ENCODE data around the gene PDE4D. TPM values are rescaled to one million over a fixed set of nuclear protein-coding genes. Genes with fewer than 3 reads are reported as not detected.

Gene PDE4D
- total and polyA plus RNA-seq, 2 donors (not counting 3 experiments of a cell fraction or from before 2014, with no cell fraction given): 34.5 to 51.2 TPM

- Histone ChIP-seq H3K9me1 (replicated peaks; ENCODE audit: control insufficient read depth, extremely low read depth, insufficient read depth, low read length) (no peaks in the 10 kb centered on the region), H2AFZ (ENCODE audit: low read depth, low read length) (no peak overlapping the region), H3K4me1 (ENCODE audit: control insufficient read depth, extremely low read depth, insufficient read depth, low read length) (no peaks in the 10 kb centered on the region), H3K9me3 (replicated peaks; ENCODE audit: control insufficient read depth, insufficient read depth, low read length) (no peaks in the 10 kb centered on the region), H3K27ac (ENCODE audit: insufficient read depth, low read depth, low read length) (no peak overlapping the region), H3K4me2 (ENCODE audit: insufficient read depth, low read length) (no peak overlapping the region), H4K20me1 (replicated peaks; ENCODE audit: control insufficient read depth, extremely low read depth, insufficient read depth, low read length) (no peaks in the 10 kb centered on the region), H3K79me2 (ENCODE audit: control insufficient read depth, insufficient read depth, low read length) (no peaks in the 10 kb centered on the region), H3K9ac (replicated peaks; ENCODE audit: extremely low read depth, insufficient read depth, low read length) (no peak overlapping the region), H3K27me3 (ENCODE audit: control insufficient read depth in 2 of 2, insufficient read depth in 2 of 2, low read length in 2 of 2) (no peaks in the 10 kb centered on the region), H3K36me3 (ENCODE audit: control insufficient read depth in 2 of 2, extremely low read depth in 1 of 2, insufficient read depth in 2 of 2, low read length in 2 of 2) (no peaks in the 10 kb centered on the region), H3K4me3 (replicated peaks in 1 of 3; ENCODE audit: insufficient read depth in 1 of 3, low read depth in 1 of 3, low read length in 3 of 3) (no peak overlapping the region)
- POLR2A ChIA-PET: no interaction called here
- intact Hi-C loops (cut with micrococcal nuclease) (no loop called here), dilution Hi-C loops (cut with MboI; ENCODE audit: extremely low pct_ligation_motif_present, low sequenced_read_pairs) (no loop called here)
- no TSS peak for BruUV-seq (replicated peaks)
- no peak for TF ChIP-seq MAX (IDR thresholded peaks at IDR 0.05; ENCODE audit: insufficient read depth, insufficient read length)
- TF ChIP-seq JUN (IDR thresholded peaks at IDR 0.05; ENCODE audit: borderline replicate concordance, insufficient read depth, insufficient read length, low read depth): no peak
- TF ChIP-seq, protein P1, sequence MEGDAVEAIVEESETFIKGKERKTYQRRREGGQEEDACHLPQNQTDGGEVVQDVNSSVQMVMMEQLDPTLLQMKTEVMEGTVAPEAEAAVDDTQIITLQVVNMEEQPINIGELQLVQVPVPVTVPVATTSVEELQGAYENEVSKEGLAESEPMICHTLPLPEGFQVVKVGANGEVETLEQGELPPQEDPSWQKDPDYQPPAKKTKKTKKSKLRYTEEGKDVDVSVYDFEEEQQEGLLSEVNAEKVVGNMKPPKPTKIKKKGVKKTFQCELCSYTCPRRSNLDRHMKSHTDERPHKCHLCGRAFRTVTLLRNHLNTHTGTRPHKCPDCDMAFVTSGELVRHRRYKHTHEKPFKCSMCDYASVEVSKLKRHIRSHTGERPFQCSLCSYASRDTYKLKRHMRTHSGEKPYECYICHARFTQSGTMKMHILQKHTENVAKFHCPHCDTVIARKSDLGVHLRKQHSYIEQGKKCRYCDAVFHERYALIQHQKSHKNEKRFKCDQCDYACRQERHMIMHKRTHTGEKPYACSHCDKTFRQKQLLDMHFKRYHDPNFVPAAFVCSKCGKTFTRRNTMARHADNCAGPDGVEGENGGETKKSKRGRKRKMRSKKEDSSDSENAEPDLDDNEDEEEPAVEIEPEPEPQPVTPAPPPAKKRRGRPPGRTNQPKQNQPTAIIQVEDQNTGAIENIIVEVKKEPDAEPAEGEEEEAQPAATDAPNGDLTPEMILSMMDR (IDR thresholded peaks at IDR 0.05; ENCODE audit: extremely low read depth in 1 of 2, insufficient read depth in 1 of 2, low read depth in 1 of 2, low read length in 2 of 2): no peak
- no peak for TF ChIP-seq POLR2A (IDR thresholded peaks at IDR 0.05; ENCODE audit: low read depth, low read length)
- TF ChIP-seq EZH2 (IDR thresholded peaks at IDR 0.05; ENCODE audit: borderline replicate concordance, low read depth, low read length, severe bottlenecking): no peak
- no peak for FAIRE-seq
- CTCF ChIA-PET: no interaction called here
- DNase-seq (ENCODE audit: low read depth, low spot score): no peak
Observed at GRCh38 chr5:59097712-59098111, 795.8 kb downstream of the PDE4D start.

GRCh38 chr5:59097116-59097515, 796.4 kb downstream of the PDE4D start:
- Histone ChIP-seq H2AFZ (ENCODE audit: low read depth, low read length) (no peak overlapping the region), H3K27ac (ENCODE audit: insufficient read depth, low read depth, low read length) (no peak overlapping the region), H3K36me3 (ENCODE audit: control insufficient read depth in 2 of 2, extremely low read depth in 1 of 2, insufficient read depth in 2 of 2, low read length in 2 of 2) (no peaks in the 10 kb centered on the region), H3K27me3 (ENCODE audit: control insufficient read depth in 2 of 2, insufficient read depth in 2 of 2, low read length in 2 of 2) (no peaks in the 10 kb centered on the region), H3K9me3 (replicated peaks; ENCODE audit: control insufficient read depth, insufficient read depth, low read length) (no peaks in the 10 kb centered on the region), H3K79me2 (ENCODE audit: control insufficient read depth, insufficient read depth, low read length) (no peaks in the 10 kb centered on the region), H3K4me1 (ENCODE audit: control insufficient read depth, extremely low read depth, insufficient read depth, low read length) (no peaks in the 10 kb centered on the region), H3K9ac (replicated peaks; ENCODE audit: extremely low read depth, insufficient read depth, low read length) (no peak overlapping the region), H3K4me3 (replicated peaks in 1 of 3; ENCODE audit: insufficient read depth in 1 of 3, low read depth in 1 of 3, low read length in 3 of 3) (no peak overlapping the region), H3K9me1 (replicated peaks; ENCODE audit: control insufficient read depth, extremely low read depth, insufficient read depth, low read length) (no peaks in the 10 kb centered on the region), H3K4me2 (ENCODE audit: insufficient read depth, low read length) (no peak overlapping the region), H4K20me1 (replicated peaks; ENCODE audit: control insufficient read depth, extremely low read depth, insufficient read depth, low read length) (no peaks in the 10 kb centered on the region)
- no TSS peak for BruUV-seq (replicated peaks)
- no peak for DNase-seq (ENCODE audit: low read depth, low spot score)
- intact Hi-C loops (cut with micrococcal nuclease) (no loop called here), dilution Hi-C loops (cut with MboI; ENCODE audit: extremely low pct_ligation_motif_present, low sequenced_read_pairs) (no loop called here)
- TF ChIP-seq POLR2AphosphoS5 (IDR thresholded peaks at IDR 0.05; ENCODE audit: insufficient read depth, low read depth, low read length) (no peak), JUN (IDR thresholded peaks at IDR 0.05; ENCODE audit: borderline replicate concordance, insufficient read depth, insufficient read length, low read depth) (no peak), EZH2 (IDR thresholded peaks at IDR 0.05; ENCODE audit: borderline replicate concordance, low read depth, low read length, severe bottlenecking) (no peak), GATA2 (IDR thresholded peaks at IDR 0.05; ENCODE audit: insufficient read depth, insufficient read length, low read depth, low read length) (no peak), MAX (IDR thresholded peaks at IDR 0.05; ENCODE audit: insufficient read depth, insufficient read length) (no peak), POLR2A (IDR thresholded peaks at IDR 0.05; ENCODE audit: low read depth, low read length) (no peak), FOS (IDR thresholded peaks at IDR 0.05; ENCODE audit: borderline replicate concordance, insufficient read depth, low read length) (no peak), MYC (IDR thresholded peaks at IDR 0.05; ENCODE audit: low read depth, low read length) (no peak)
- TF ChIP-seq, protein P1 (IDR thresholded peaks at IDR 0.05; ENCODE audit: extremely low read depth in 1 of 2, insufficient read depth in 1 of 2, low read depth in 1 of 2, low read length in 2 of 2): no peak
- ChIA-PET POLR2A (no interaction called here), CTCF (no interaction called here)
- no peak for FAIRE-seq

Data from endothelial cell of umbilical vein (primary cell).